RWPE2 (cell line): ENCODE measurements around the gene SCAMP1.

Source experiments
- ATAC-seq: fragments of 200-7000 bp; cut with Tn5 transposase; 3 replicates; pipeline ENCODE4 v1.9.1; 2021; ENCODE audit warnings: low read depth
- DNase-seq: peaks from one replicate; pipeline ENCODE4 v3.0.0-alpha.2; 2020; ENCODE audit warnings: low spot score
- H3K27ac ChIP-seq: fragments of 450-650 bp; 2 replicates; pipeline ENCODE4 v1.5.1; 2017; ENCODE audit warnings: mild to moderate bottlenecking; ENCODE audit not compliant: poor library complexity, severe bottlenecking
- H3K27me3 ChIP-seq: fragments of 250-450 bp; sonication (Bioruptor Pico); 2 replicates; pipeline ENCODE4 v1.5.1; 2021; ENCODE audit warnings: mild to moderate bottlenecking, moderate library complexity; ENCODE audit not compliant: insufficient read depth, poor library complexity, severe bottlenecking
- H3K36me3 ChIP-seq: fragments of 250-450 bp; sonication (Bioruptor Pico); 2 replicates; pipeline ENCODE4 v1.5.1; 2020; ENCODE audit warnings: low read depth, mild to moderate bottlenecking, moderate library complexity
- H3K4me1 ChIP-seq: fragments of 250-450 bp; sonication (Bioruptor Pico); 2 replicates; pipeline ENCODE4 v1.5.1; 2021; ENCODE audit warnings: mild to moderate bottlenecking, moderate library complexity; ENCODE audit not compliant: insufficient read depth, poor library complexity, severe bottlenecking
- H3K4me3 ChIP-seq: fragments of 250-450 bp; sonication (Bioruptor Pico); 2 replicates; pipeline ENCODE4 v1.5.1; 2021; ENCODE audit warnings: mild to moderate bottlenecking, moderate library complexity; ENCODE audit not compliant: severe bottlenecking
- H3K9me3 ChIP-seq: fragments of 250-450 bp; sonication (Bioruptor Pico); 2 replicates; pipeline ENCODE4 v1.5.1; 2021; ENCODE audit warnings: mild to moderate bottlenecking, moderate library complexity; ENCODE audit not compliant: severe bottlenecking
- CTCF ChIP-seq: fragments of 450-650 bp; IDR thresholded peaks from one replicate; pipeline ENCODE4 v1.5.1; 2017; ENCODE audit warnings: mild to moderate bottlenecking, moderate library complexity; ENCODE audit not compliant: poor library complexity, severe bottlenecking

SCAMP1 gene

GRCh38 chr5:78495800-78496199 is 135.4 kb downstream of the SCAMP1 start:
- no peak for ATAC-seq
- Histone ChIP-seq H3K27ac (no peak overlapping the region), H3K4me1 (no peaks in the 10 kb centered on the region), H3K27me3 (no peaks in the 10 kb centered on the region), H3K4me3 (no peak overlapping the region), H3K9me3 (no peaks in the 10 kb centered on the region), H3K36me3 (peaks cover 3% of the 10 kb centered on the region; the same call in 1 of the 2 replicates)
- no peak for TF ChIP-seq CTCF
- DNase-seq = no peak

- H3K4me1 ChIP-seq = no peaks in the 10 kb centered on the region
Measured at GRCh38 chr5:78496373-78496772, 136.0 kb downstream of the SCAMP1 start.

GRCh38 chr5:78497573-78498533 is 137.4 kb downstream of the SCAMP1 start:
- Histone ChIP-seq H3K9me3 (no peaks in the 10 kb centered on the region), H3K27me3 (no peaks in the 10 kb centered on the region), H3K36me3 (no peaks in the 10 kb centered on the region), H3K27ac (no peak overlapping the region), H3K4me3 (no peak overlapping the region), H3K4me1 (peaks cover 13% of the 10 kb centered on the region)
- DNase-seq (no peak), ATAC-seq (no peak)
- no peak for TF ChIP-seq CTCF

More at GRCh38 chr5:78496373-78496772, 136.0 kb downstream of the SCAMP1 start:
- Histone ChIP-seq H3K36me3 (peaks cover 3% of the 10 kb centered on the region; the same call in 1 of the 2 replicates), H3K9me3 (no peaks in the 10 kb centered on the region), H3K27me3 (no peaks in the 10 kb centered on the region), H3K27ac (no peak overlapping the region), H3K4me3 (no peak overlapping the region)
- ATAC-seq (peak; percentile 82), DNase-seq (no peak)
- TF ChIP-seq CTCF = no peak

GRCh38 chr5:78499485-78499884 is 139.1 kb downstream of the SCAMP1 start:
- H3K27ac ChIP-seq = no peak overlapping the region
- peaks cover 16% of the 10 kb centered on the region for H3K4me1 ChIP-seq
- no peak for DNase-seq
- no peak for ATAC-seq
- no peak for TF ChIP-seq CTCF
- H3K4me3 ChIP-seq = no peak overlapping the region
- no peaks in the 10 kb centered on the region for H3K27me3 ChIP-seq
- H3K9me3 ChIP-seq = no peaks in the 10 kb centered on the region
- no peaks in the 10 kb centered on the region for H3K36me3 ChIP-seq

- Histone ChIP-seq H3K9me3 (no peaks in the 10 kb centered on the region), H3K36me3 (no peaks in the 10 kb centered on the region), H3K27ac (no peak overlapping the region), H3K4me1 (peaks cover 22% of the 10 kb centered on the region), H3K27me3 (no peaks in the 10 kb centered on the region), H3K4me3 (no peak overlapping the region)
- no peak for TF ChIP-seq CTCF
- no peak for ATAC-seq
- DNase-seq = no peak
Measured at GRCh38 chr5:78500028-78500427, 139.6 kb downstream of the SCAMP1 start.
